WTC11 (cell line): Measurements from ENCODE around the gene PUM1. TPM values are rescaled to one million over a fixed set of nuclear protein-coding genes. Genes with fewer than 3 reads are reported as not detected.
A peak's percentile ranks its signal among the peaks of the same experiment; 100 is the strongest.

Source experiments
- ATAC-seq: fragments of 200-7000 bp; cut with Tn5 transposase; 2 replicates; pipeline ENCODE4 v1.10.0; 2021; ENCODE audit warnings: mild to moderate bottlenecking, moderate library complexity
- CTCF ChIA-PET: fragments of 300-600 bp; sonication (Branson Sonifier 250); formaldehyde crosslinking; loops from one replicate; lab custom pipeline; 2021; ENCODE audit warnings: antibody characterized with exemption; lab: Charles Lee
- POLR2A ChIA-PET: fragments of 350-600 bp; sonication (Branson Sonifier 250); formaldehyde crosslinking; loops from one replicate; lab custom pipeline; 2021; ENCODE audit warnings: antibody characterized with exemption; lab: Charles Lee
- DNase-seq: peaks from one replicate; pipeline ENCODE4 v3.0.0; 2021; ENCODE audit warnings: low spot score
- H3K27ac Mint-ChIP-seq: 2 replicates; pipeline ENCODE4 v1.8.0; 2021; ENCODE audit warnings: mixed read lengths
- H3K27me3 Mint-ChIP-seq: 2 replicates; pipeline ENCODE4 v1.8.0; 2021; ENCODE audit warnings: low read depth, mild to moderate bottlenecking, moderate library complexity, mixed read lengths
- H3K36me3 Mint-ChIP-seq: 2 replicates; pipeline ENCODE4 v1.8.0; 2021; ENCODE audit warnings: mixed read lengths
- H3K4me1 Mint-ChIP-seq: 2 replicates; pipeline ENCODE4 v1.8.0; 2022; ENCODE audit warnings: mixed read lengths
- H3K4me3 Mint-ChIP-seq: 2 replicates; pipeline ENCODE4 v1.8.0; 2021; ENCODE audit warnings: mild to moderate bottlenecking, moderate library complexity, mixed read lengths
- H3K9me3 Mint-ChIP-seq: 2 replicates; pipeline ENCODE4 v1.8.0; 2021; ENCODE audit warnings: mixed read lengths
- ELF4 ChIP-seq: sonication (generic); formaldehyde crosslinking; IDR thresholded peaks from 2 replicates; pipeline ENCODE4 v1.8.1; 2022; ENCODE audit warnings: low read depth, mild to moderate bottlenecking, moderate library complexity, missing genetic modification reagents
- EMX1 ChIP-seq: fragments of 250-450 bp; sonication (Bioruptor Pico); IDR thresholded peaks from 2 replicates; pipeline ENCODE4 v1.8.0; 2021; ENCODE audit warnings: mild to moderate bottlenecking
- FOXK1 ChIP-seq: sonication (generic); formaldehyde crosslinking; IDR thresholded peaks from 2 replicates; pipeline ENCODE4 v1.8.0; 2022; ENCODE audit warnings: mild to moderate bottlenecking, moderate library complexity, missing genetic modification reagents
- FOXP1 ChIP-seq: sonication (generic); formaldehyde crosslinking; IDR thresholded peaks from 2 replicates; pipeline ENCODE4 v1.8.0; 2022; ENCODE audit warnings: missing genetic modification reagents, mild to moderate bottlenecking, moderate library complexity, borderline replicate concordance
- FOXP4 ChIP-seq: sonication (generic); formaldehyde crosslinking; IDR thresholded peaks from 2 replicates; pipeline ENCODE4 v1.8.0; 2022; ENCODE audit warnings: mild to moderate bottlenecking, missing genetic modification reagents
- NFYB ChIP-seq: sonication (generic); formaldehyde crosslinking; conservative IDR thresholded peaks from 2 replicates; pipeline ENCODE4 v1.8.0; 2022; ENCODE audit warnings: low read depth, missing genetic modification reagents
- TCF7 ChIP-seq: sonication (generic); formaldehyde crosslinking; IDR thresholded peaks from 2 replicates; pipeline ENCODE4 v1.8.0; 2022; ENCODE audit warnings: mild to moderate bottlenecking, low read depth, missing genetic modification reagents, moderate library complexity
- TEAD4 ChIP-seq: sonication (generic); formaldehyde crosslinking; IDR thresholded peaks from 2 replicates; pipeline ENCODE4 v1.8.0; 2022; ENCODE audit warnings: mild to moderate bottlenecking, missing genetic modification reagents
- ZNF121 ChIP-seq: sonication (generic); formaldehyde crosslinking; IDR thresholded peaks from 2 replicates; pipeline ENCODE4 v1.8.0; 2023; ENCODE audit warnings: missing genetic modification reagents
- ZNF138 ChIP-seq: sonication (generic); formaldehyde crosslinking; conservative IDR thresholded peaks from 2 replicates; pipeline ENCODE4 v1.8.1; 2022; ENCODE audit warnings: mild to moderate bottlenecking, moderate library complexity, missing genetic modification reagents
- ZNF317 ChIP-seq: sonication (generic); formaldehyde crosslinking; IDR thresholded peaks from 2 replicates; pipeline ENCODE4 v1.8.1; 2023; ENCODE audit warnings: low read depth, mild to moderate bottlenecking, moderate library complexity, missing genetic modification reagents, borderline replicate concordance
- ZNF396 ChIP-seq: fragments of 250-450 bp; sonication (Bioruptor Pico); IDR thresholded peaks from 2 replicates; pipeline ENCODE4 v1.8.0; 2021; ENCODE audit warnings: mild to moderate bottlenecking, moderate library complexity, borderline replicate concordance
- ZNF416 ChIP-seq: fragments of 250-450 bp; sonication (Bioruptor Pico); IDR thresholded peaks from 2 replicates; pipeline ENCODE4 v1.9.0; 2021; ENCODE audit warnings: mild to moderate bottlenecking, inconsistent platforms
- ZNF423 ChIP-seq: fragments of 250-450 bp; sonication (Bioruptor Pico); IDR thresholded peaks from 2 replicates; pipeline ENCODE4 v2.1.2; 2022; ENCODE audit warnings: mild to moderate bottlenecking, moderate library complexity
- total RNA-seq: library from RNA; stranded (reverse); gene quantifications from 3 replicates; pipeline ENCODE4 v1.2.3, GENCODE V29; 2021
- TF ChIP-seq, protein P1 (sequence below): sonication (generic); formaldehyde crosslinking; IDR thresholded peaks from 2 replicates; pipeline ENCODE4 v1.8.0; 2022; ENCODE audit warnings: mild to moderate bottlenecking, missing genetic modification reagents
- TF ChIP-seq, protein P2 (sequence below): sonication (generic); formaldehyde crosslinking; IDR thresholded peaks from 2 replicates; pipeline ENCODE4 v1.8.1; 2023; ENCODE audit warnings: mild to moderate bottlenecking, missing genetic modification reagents
- TF ChIP-seq, protein P3 (sequence below): sonication (generic); formaldehyde crosslinking; IDR thresholded peaks from 2 replicates; pipeline ENCODE4 v1.8.0; 2023; ENCODE audit warnings: mild to moderate bottlenecking, missing genetic modification reagents

PUM1 gene
- total RNA-seq, 1 experiment from 2014 or later: 147 TPM

DNA sequence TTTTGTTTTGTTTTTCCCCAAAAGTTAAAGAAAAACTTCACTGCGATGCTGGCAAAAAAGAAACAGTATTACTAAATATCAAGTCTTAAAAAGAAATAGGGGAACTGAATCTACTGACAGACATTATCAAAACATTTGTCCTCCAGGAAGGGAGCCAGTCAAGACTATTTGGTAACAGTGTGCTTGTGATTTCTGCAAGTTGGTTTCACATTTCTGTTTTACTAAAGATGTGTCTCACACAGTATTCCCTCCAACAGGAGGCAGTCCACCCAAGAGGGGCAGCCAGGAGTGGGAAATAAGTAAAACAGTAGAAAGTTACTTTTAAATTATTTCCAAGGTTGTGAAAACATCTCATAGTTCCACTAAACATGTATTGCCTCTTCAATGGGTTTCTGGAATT, 82.6 kb downstream of the PUM1 start:
- ChIA-PET CTCF (interaction anchor here (1.6 kb wide), 1 partner anchor 16 kb away, joined by 3 read pairs; no protein-coding TSS in a partner anchor), POLR2A (interaction anchor here (0.9 kb wide), 1 partner anchor 8 kb away, joined by 3 read pairs; no protein-coding TSS in a partner anchor)
- Mint-ChIP-seq H3K27ac (peak overlapping the region; percentile 88; the same call in 1 of the 2 replicates), H3K36me3 (peaks cover 34% of the 10 kb centered on the region), H3K4me3 (no peak overlapping the region), H3K9me3 (no peaks in the 10 kb centered on the region), H3K27me3 (no peaks in the 10 kb centered on the region), H3K4me1 (peaks cover 18% of the 10 kb centered on the region)
- ATAC-seq (no peak), DNase-seq (no peak)
- TF ChIP-seq ZNF396 (CRISPR knock-in tag): no peak
- no peak for TF ChIP-seq ZNF317 (CRISPR knock-in tag)
- no peak for TF ChIP-seq ZNF121
- no peak for TF ChIP-seq ZNF416 (CRISPR knock-in tag)
- no peak for TF ChIP-seq ZNF138 (CRISPR knock-in tag)
- TF ChIP-seq, protein P1, sequence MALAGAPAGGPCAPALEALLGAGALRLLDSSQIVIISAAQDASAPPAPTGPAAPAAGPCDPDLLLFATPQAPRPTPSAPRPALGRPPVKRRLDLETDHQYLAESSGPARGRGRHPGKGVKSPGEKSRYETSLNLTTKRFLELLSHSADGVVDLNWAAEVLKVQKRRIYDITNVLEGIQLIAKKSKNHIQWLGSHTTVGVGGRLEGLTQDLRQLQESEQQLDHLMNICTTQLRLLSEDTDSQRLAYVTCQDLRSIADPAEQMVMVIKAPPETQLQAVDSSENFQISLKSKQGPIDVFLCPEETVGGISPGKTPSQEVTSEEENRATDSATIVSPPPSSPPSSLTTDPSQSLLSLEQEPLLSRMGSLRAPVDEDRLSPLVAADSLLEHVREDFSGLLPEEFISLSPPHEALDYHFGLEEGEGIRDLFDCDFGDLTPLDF (CRISPR knock-in tag): no peak

DNA sequence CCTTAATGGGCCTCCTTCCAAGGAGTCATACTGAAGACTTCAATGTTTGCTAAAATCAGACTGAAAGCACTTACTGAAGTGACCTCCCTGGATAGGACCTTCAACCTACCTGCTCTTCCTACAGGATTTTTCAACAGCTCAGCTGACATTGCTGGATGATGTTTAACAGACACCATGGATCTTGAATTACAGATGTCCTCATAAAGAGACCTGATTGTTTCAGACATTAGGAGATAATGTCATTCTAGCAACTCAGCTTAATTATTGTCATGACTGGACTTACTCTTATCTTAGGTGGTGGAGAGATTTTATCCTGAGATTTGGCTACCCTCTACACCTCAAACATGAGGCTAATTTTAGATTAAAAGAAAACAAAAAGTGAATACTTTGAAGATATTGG, 83.1 kb downstream of the PUM1 start:
- ATAC-seq (no peak), DNase-seq (no peak)
- ChIA-PET CTCF (interaction anchor here (1.6 kb wide), 1 partner anchor 15 kb away, joined by 3 read pairs; no protein-coding TSS in a partner anchor), POLR2A (no interaction called here)
- Mint-ChIP-seq H3K9me3 (no peaks in the 10 kb centered on the region), H3K4me1 (peaks cover 19% of the 10 kb centered on the region), H3K36me3 (peaks cover 39% of the 10 kb centered on the region), H3K27ac (no peak overlapping the region; the same call in 1 of the 2 replicates), H3K4me3 (no peak overlapping the region), H3K27me3 (no peaks in the 10 kb centered on the region)
- TF ChIP-seq, protein P2, sequence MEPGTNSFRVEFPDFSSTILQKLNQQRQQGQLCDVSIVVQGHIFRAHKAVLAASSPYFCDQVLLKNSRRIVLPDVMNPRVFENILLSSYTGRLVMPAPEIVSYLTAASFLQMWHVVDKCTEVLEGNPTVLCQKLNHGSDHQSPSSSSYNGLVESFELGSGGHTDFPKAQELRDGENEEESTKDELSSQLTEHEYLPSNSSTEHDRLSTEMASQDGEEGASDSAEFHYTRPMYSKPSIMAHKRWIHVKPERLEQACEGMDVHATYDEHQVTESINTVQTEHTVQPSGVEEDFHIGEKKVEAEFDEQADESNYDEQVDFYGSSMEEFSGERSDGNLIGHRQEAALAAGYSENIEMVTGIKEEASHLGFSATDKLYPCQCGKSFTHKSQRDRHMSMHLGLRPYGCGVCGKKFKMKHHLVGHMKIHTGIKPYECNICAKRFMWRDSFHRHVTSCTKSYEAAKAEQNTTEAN (CRISPR knock-in tag): no peak
- TF ChIP-seq EMX1 (CRISPR knock-in tag) (no peak), FOXP1 (CRISPR knock-in tag) (no peak), ELF4 (CRISPR knock-in tag) (no peak), TEAD4 (CRISPR knock-in tag) (no peak), NFYB (CRISPR knock-in tag) (no peak)
- TF ChIP-seq, protein P3, sequence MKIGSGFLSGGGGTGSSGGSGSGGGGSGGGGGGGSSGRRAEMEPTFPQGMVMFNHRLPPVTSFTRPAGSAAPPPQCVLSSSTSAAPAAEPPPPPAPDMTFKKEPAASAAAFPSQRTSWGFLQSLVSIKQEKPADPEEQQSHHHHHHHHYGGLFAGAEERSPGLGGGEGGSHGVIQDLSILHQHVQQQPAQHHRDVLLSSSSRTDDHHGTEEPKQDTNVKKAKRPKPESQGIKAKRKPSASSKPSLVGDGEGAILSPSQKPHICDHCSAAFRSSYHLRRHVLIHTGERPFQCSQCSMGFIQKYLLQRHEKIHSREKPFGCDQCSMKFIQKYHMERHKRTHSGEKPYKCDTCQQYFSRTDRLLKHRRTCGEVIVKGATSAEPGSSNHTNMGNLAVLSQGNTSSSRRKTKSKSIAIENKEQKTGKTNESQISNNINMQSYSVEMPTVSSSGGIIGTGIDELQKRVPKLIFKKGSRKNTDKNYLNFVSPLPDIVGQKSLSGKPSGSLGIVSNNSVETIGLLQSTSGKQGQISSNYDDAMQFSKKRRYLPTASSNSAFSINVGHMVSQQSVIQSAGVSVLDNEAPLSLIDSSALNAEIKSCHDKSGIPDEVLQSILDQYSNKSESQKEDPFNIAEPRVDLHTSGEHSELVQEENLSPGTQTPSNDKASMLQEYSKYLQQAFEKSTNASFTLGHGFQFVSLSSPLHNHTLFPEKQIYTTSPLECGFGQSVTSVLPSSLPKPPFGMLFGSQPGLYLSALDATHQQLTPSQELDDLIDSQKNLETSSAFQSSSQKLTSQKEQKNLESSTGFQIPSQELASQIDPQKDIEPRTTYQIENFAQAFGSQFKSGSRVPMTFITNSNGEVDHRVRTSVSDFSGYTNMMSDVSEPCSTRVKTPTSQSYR (CRISPR knock-in tag): no peak

GRCh38 chr1:30981172-30981571, 84.3 kb downstream of the PUM1 start:
- TF ChIP-seq, protein P2 (CRISPR knock-in tag): no peak
- TF ChIP-seq FOXK1: no peak
- TF ChIP-seq TCF7: no peak
- no peak for TF ChIP-seq ZNF423 (CRISPR knock-in tag)
- no peak for TF ChIP-seq FOXP4 (CRISPR knock-in tag)
- no peaks in the 10 kb centered on the region for H3K27me3 Mint-ChIP-seq
- H3K9me3 Mint-ChIP-seq: no peaks in the 10 kb centered on the region
- CTCF ChIA-PET: no interaction called here
- POLR2A ChIA-PET: no interaction called here
- DNase-seq (no peak), ATAC-seq (no peak)
- no peak overlapping the region for H3K27ac Mint-ChIP-seq
- H3K4me3 Mint-ChIP-seq: no peak overlapping the region
- peaks cover 14% of the 10 kb centered on the region for H3K4me1 Mint-ChIP-seq
- peaks cover 50% of the 10 kb centered on the region for H3K36me3 Mint-ChIP-seq
